HG03103 (cell line): ENCODE measurements around the gene CTNNA3.
A peak's percentile ranks its signal among the peaks of the same experiment; 100 is the strongest.

ENCODE experiments used
- ATAC-seq: cut with Tn5 transposase; IDR thresholded peaks from one replicate; pipeline ENCODE4 v1.9.1; 2021; ENCODE audit warnings: low read depth; ENCODE audit not compliant: unreplicated experiment

The CTNNA3 gene

GRCh38 chr10:66218981-66219587 lies 1476.9 kb downstream of the CTNNA3 start:
- no peak for ATAC-seq

- ATAC-seq: no peak
Observed at GRCh38 chr10:66218289-66218688, 1477.7 kb downstream of the CTNNA3 start.

- ATAC-seq: no peak
Observed at GRCh38 chr10:66215920-66216319, 1480.1 kb downstream of the CTNNA3 start.

GRCh38 chr10:66214721-66215404 lies 1481.1 kb downstream of the CTNNA3 start:
- no peak for ATAC-seq

GRCh38 chr10:66209025-66209424 lies 1487.0 kb downstream of the CTNNA3 start:
- ATAC-seq: no peak

- ATAC-seq: no peak
Observed at GRCh38 chr10:66204838-66205237, 1491.2 kb downstream of the CTNNA3 start.

GRCh38 chr10:66202101-66202500 lies 1493.9 kb downstream of the CTNNA3 start:
- ATAC-seq: no peak

- no peak for ATAC-seq
Observed at GRCh38 chr10:66192162-66192831, 1503.7 kb downstream of the CTNNA3 start.

GRCh38 chr10:66190413-66190812 lies 1505.6 kb downstream of the CTNNA3 start:
- ATAC-seq: no peak

GRCh38 chr10:66189271-66189670 lies 1506.7 kb downstream of the CTNNA3 start:
- ATAC-seq: no peak

GRCh38 chr10:66187053-66187733 lies 1508.8 kb downstream of the CTNNA3 start:
- ATAC-seq: no peak

GRCh38 chr10:66183028-66183427 lies 1513.0 kb downstream of the CTNNA3 start:
- no peak for ATAC-seq

GRCh38 chr10:66180581-66181318 lies 1515.2 kb downstream of the CTNNA3 start:
- peak; percentile 91 for ATAC-seq

- no peak for ATAC-seq
Observed at GRCh38 chr10:66180021-66180420, 1516.0 kb downstream of the CTNNA3 start.

- ATAC-seq: no peak
Observed at GRCh38 chr10:66176772-66177171, 1519.2 kb downstream of the CTNNA3 start.

- no peak for ATAC-seq
Observed at GRCh38 chr10:66167816-66168215, 1528.2 kb downstream of the CTNNA3 start.

GRCh38 chr10:66162560-66163143 lies 1533.3 kb downstream of the CTNNA3 start:
- ATAC-seq: no peak

GRCh38 chr10:66151346-66151745 lies 1544.6 kb downstream of the CTNNA3 start:
- no peak for ATAC-seq

- ATAC-seq: no peak
Observed at GRCh38 chr10:66148312-66148711, 1547.7 kb downstream of the CTNNA3 start.

GRCh38 chr10:66144016-66144415 lies 1552.0 kb downstream of the CTNNA3 start:
- no peak for ATAC-seq
